Germinal center (tissue), 1 donor: ENCODE results near the gene PPP2R2D.

Experiments
- DNase-seq: peaks from one replicate; pipeline ENCODE4 v3.0.0; 2012; ENCODE audit warnings: mixed read lengths, low spot score

PPP2R2D gene

GRCh38 chr10:131929122-131929845 lies 28.5 kb downstream of the PPP2R2D start:
- DNase-seq, result no peak

GRCh38 chr10:131930150-131930549 lies 29.3 kb downstream of the PPP2R2D start:
- DNase-seq, result no peak

GRCh38 chr10:131930586-131931330 lies 29.9 kb downstream of the PPP2R2D start:
- DNase-seq, result no peak

- no peak for DNase-seq
Observed at GRCh38 chr10:131931981-131932380, 31.2 kb downstream of the PPP2R2D start.

- no peak for DNase-seq
Observed at GRCh38 chr10:131933016-131933695, 32.3 kb downstream of the PPP2R2D start.

GRCh38 chr10:131933696-131934086 lies 32.9 kb downstream of the PPP2R2D start:
- no peak for DNase-seq

GRCh38 chr10:131934769-131935168 lies 34.0 kb downstream of the PPP2R2D start:
- no peak for DNase-seq

- no peak for DNase-seq
Observed at GRCh38 chr10:131935260-131935659, 34.5 kb downstream of the PPP2R2D start.

- no peak for DNase-seq
Observed at GRCh38 chr10:131936294-131936693, 35.5 kb downstream of the PPP2R2D start.

- no peak for DNase-seq
Observed at GRCh38 chr10:131936736-131937135, 35.9 kb downstream of the PPP2R2D start.

GRCh38 chr10:131937836-131938235 lies 37.0 kb downstream of the PPP2R2D start:
- DNase-seq, result no peak

GRCh38 chr10:131938681-131939080 lies 37.9 kb downstream of the PPP2R2D start:
- no peak for DNase-seq

GRCh38 chr10:131942455-131942854 lies 41.6 kb downstream of the PPP2R2D start:
- DNase-seq, result no peak

GRCh38 chr10:131943021-131943814 lies 42.4 kb downstream of the PPP2R2D start:
- no peak for DNase-seq

GRCh38 chr10:131944412-131944811 lies 43.6 kb downstream of the PPP2R2D start:
- no peak for DNase-seq

- no peak for DNase-seq
Observed at GRCh38 chr10:131944976-131945695, 44.3 kb downstream of the PPP2R2D start.

- no peak for DNase-seq
Observed at GRCh38 chr10:131946321-131946751, 45.5 kb downstream of the PPP2R2D start.

- DNase-seq, result no peak
Observed at GRCh38 chr10:131946880-131947279, 46.1 kb downstream of the PPP2R2D start.

- DNase-seq, result no peak
Observed at GRCh38 chr10:131947631-131948347, 47.0 kb downstream of the PPP2R2D start.

- no peak for DNase-seq
Observed at GRCh38 chr10:131948501-131948900, 47.7 kb downstream of the PPP2R2D start.
